T-helper 2 cell treated with Interferon-gamma antibody and Interleukin-4, amounts not matched to agents 5 μg/mL and 100 μg/mL, for 36 hours (primary cell): ENCODE measurements around the gene FIGNL1.

Experiments
- DNase-seq: peaks from one replicate; pipeline ENCODE4 v3.0.0; 2021; ENCODE audit warnings: low spot score
- H3K27ac Mint-ChIP-seq: one replicate; pipeline ENCODE4 v1.8.0; 2021; ENCODE audit warnings: mild to moderate bottlenecking, mixed read lengths
- H3K27me3 Mint-ChIP-seq: one replicate; pipeline ENCODE4 v1.8.0; 2021; ENCODE audit warnings: low read depth, mixed read lengths
- H3K36me3 Mint-ChIP-seq: one replicate; pipeline ENCODE4 v1.8.0; 2021; ENCODE audit warnings: low read depth, mixed read lengths
- H3K4me1 Mint-ChIP-seq: one replicate; pipeline ENCODE4 v1.8.0; 2021; ENCODE audit warnings: low read depth, mixed read lengths
- H3K4me3 Mint-ChIP-seq: one replicate; pipeline ENCODE4 v1.8.0; 2022; ENCODE audit warnings: mild to moderate bottlenecking, moderate library complexity, mixed read lengths
- H3K9me3 Mint-ChIP-seq: one replicate; pipeline ENCODE4 v1.8.0; 2021; ENCODE audit warnings: mixed read lengths

Gene FIGNL1

DNA sequence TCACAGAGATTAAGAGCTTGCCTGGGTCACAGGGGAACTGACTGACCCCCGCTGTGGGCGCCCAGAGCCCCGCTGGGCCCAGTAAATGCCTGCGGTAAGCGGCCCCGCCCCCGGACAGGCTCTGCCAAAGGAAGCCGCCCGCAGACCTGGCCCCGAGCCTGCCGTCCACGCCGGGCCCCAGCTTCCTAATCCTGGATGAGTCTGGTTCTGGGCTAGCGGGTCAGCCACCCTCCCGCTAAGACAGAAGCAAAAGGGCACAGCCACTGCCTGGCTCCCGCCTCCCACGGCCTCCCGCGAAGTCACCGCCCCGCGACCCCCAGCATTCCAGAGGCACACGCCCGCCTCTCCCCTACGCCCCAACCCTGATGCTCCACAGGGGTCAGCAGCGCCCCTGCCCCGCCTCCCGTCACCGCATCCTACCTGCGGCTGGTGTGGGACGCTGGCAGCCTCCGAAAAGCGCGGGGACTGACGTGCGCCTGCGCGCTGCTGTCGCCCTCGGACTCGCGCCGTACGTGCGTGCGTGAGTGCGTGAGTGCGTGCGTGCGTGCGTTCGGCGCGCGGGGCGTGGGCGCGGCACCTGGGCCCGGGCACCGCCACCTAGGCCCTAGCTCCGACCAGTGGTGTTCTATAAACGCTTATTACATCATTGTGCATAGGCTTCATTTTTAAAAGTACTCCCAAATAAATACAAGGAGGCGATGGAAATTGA lies at the start of gene FIGNL1:
Gene FIGNL1, minus strand, starts transcription at position 470 of the 709 bp plus-strand sequence. CDS start 3,063 bp downstream, outside the sequence.
- H3K36me3 Mint-ChIP-seq: peaks cover 26% of the 10 kb centered on the region
- DNase-seq: peak; percentile 88
- no peaks in the 10 kb centered on the region for H3K9me3 Mint-ChIP-seq
- peaks cover 40% of the 10 kb centered on the region for H3K4me1 Mint-ChIP-seq
- peak within 1 kb of the TSS; percentile 94 for H3K27ac Mint-ChIP-seq
- peak within 1 kb of the TSS; percentile 77 for H3K4me3 Mint-ChIP-seq
- H3K27me3 Mint-ChIP-seq: peaks cover 8% of the 10 kb centered on the region

GRCh38 chr7:50499092-50499491 lies 48.9 kb upstream of the FIGNL1 start:
- Mint-ChIP-seq H3K4me1 (peaks cover 10% of the 10 kb centered on the region), H3K9me3 (no peaks in the 10 kb centered on the region), H3K36me3 (no peaks in the 10 kb centered on the region), H3K4me3 (no peak overlapping the region), H3K27me3 (peaks cover 14% of the 10 kb centered on the region), H3K27ac (no peak overlapping the region)
- DNase-seq: no peak

DNA sequence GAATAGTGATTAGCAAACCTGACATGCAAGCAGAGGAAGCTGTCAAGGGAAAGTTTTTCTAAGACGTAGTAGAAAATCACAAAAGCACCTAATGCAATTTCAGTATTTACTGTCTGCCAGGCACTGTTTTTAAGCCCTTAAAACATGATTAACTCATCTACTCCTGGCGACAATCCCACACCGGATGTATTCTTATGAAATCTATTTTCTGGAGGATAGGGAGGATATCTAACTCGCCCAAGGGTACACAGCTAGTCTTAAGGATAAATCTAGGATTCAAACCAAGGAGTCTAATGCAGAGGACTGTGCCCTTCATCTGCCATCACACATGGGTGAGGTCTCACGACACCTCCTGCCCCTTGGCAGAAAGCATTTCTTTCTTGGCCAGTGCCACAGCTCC lies 47.8 kb upstream of the FIGNL1 start:
- H3K27me3 Mint-ChIP-seq: peaks cover 18% of the 10 kb centered on the region
- H3K4me1 Mint-ChIP-seq: peaks cover 18% of the 10 kb centered on the region
- no peak overlapping the region for H3K27ac Mint-ChIP-seq
- no peak for DNase-seq
- H3K9me3 Mint-ChIP-seq: no peaks in the 10 kb centered on the region
- no peak overlapping the region for H3K4me3 Mint-ChIP-seq
- no peaks in the 10 kb centered on the region for H3K36me3 Mint-ChIP-seq

GRCh38 chr7:50497068-50497642 lies 47.0 kb upstream of the FIGNL1 start:
- H3K4me1 Mint-ChIP-seq: peaks cover 18% of the 10 kb centered on the region
- H3K9me3 Mint-ChIP-seq: no peaks in the 10 kb centered on the region
- H3K36me3 Mint-ChIP-seq: no peaks in the 10 kb centered on the region
- peak overlapping the region; percentile 18 for H3K4me3 Mint-ChIP-seq
- DNase-seq: peak; percentile 19
- H3K27ac Mint-ChIP-seq: peak overlapping the region; percentile 21
- H3K27me3 Mint-ChIP-seq: peaks cover 19% of the 10 kb centered on the region

- DNase-seq: no peak
- Mint-ChIP-seq H3K9me3 (no peaks in the 10 kb centered on the region), H3K27ac (no peak overlapping the region), H3K4me1 (peaks cover 18% of the 10 kb centered on the region), H3K4me3 (no peak overlapping the region), H3K36me3 (no peaks in the 10 kb centered on the region), H3K27me3 (peaks cover 23% of the 10 kb centered on the region)
These were observed 46.4 kb upstream of the FIGNL1 start for GRCh38 chr7:50496569-50496968.

DNA sequence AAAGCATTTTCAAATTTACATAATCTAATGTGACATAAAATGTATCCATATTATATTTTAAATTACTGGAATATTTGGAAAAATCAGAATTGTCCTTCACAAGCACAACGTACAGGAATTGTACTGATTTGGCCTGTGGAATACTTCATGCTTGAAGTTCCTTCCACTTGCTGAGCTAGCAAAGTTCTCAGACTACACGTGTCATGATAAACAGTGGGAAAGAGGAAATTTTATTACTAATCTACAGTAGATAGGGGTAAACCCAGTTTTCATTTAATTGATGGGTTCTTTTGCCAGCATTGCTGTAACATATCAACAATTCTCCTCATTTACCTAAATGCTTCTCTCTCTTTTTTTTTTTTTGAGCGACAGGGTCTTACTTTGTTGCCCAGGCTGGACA lies 45.6 kb upstream of the FIGNL1 start:
- no peak for DNase-seq
- Mint-ChIP-seq H3K4me1 (peaks cover 18% of the 10 kb centered on the region), H3K9me3 (no peaks in the 10 kb centered on the region), H3K36me3 (no peaks in the 10 kb centered on the region), H3K4me3 (no peak overlapping the region), H3K27me3 (peaks cover 27% of the 10 kb centered on the region), H3K27ac (no peak overlapping the region)

DNA sequence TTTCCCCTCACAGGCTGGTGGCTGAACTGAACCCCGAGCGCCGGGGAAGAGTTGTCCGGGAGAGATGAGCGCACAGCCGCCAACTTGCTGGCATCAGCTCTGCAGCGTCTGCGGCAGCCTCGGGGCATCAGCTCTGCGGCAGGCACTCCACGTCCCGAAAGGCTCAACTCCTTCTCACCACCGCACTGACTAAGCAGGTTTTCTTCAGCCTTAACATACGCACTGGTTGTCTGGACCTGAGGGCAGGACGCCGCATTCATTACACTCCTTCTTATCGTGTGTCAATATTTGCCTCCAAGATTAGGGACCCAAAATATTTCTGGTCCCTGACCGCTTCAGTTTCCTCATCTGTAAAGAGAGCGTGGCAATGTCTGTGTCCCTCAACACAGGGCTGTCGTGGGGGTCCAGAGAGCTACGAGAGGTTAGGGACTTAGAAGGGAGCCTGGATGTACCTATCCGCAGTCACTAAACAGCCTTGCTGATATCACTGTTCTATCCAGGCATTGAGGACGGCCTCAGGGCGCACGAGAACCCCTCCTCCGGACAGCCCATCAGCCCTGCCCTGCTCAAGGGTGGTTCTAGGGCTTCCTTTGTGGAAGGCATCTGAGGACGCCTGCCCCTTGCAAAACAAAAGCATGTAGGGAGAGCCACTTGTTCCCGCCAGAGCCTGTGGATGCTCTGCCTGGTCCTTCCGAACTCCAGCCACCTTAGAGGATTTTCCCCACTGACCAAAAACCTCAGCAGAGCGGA lies 42.8 kb upstream of the FIGNL1 start:
- H3K27me3 Mint-ChIP-seq: peaks cover 24% of the 10 kb centered on the region
- no peak overlapping the region for H3K27ac Mint-ChIP-seq

GRCh38 chr7:50491943-50492342 lies 41.8 kb upstream of the FIGNL1 start:
- no peak for DNase-seq
- H3K4me1 Mint-ChIP-seq: peaks cover 12% of the 10 kb centered on the region
- H3K27me3 Mint-ChIP-seq: peaks cover 20% of the 10 kb centered on the region
- no peaks in the 10 kb centered on the region for H3K36me3 Mint-ChIP-seq
- H3K4me3 Mint-ChIP-seq: no peak overlapping the region
- no peak overlapping the region for H3K27ac Mint-ChIP-seq
- no peaks in the 10 kb centered on the region for H3K9me3 Mint-ChIP-seq

More for the DNA sequence above, 42.8 kb upstream of the FIGNL1 start:
- no peaks in the 10 kb centered on the region for H3K36me3 Mint-ChIP-seq
- DNase-seq: no peak
- peaks cover 18% of the 10 kb centered on the region for H3K4me1 Mint-ChIP-seq
- H3K4me3 Mint-ChIP-seq: no peak overlapping the region
- H3K9me3 Mint-ChIP-seq: no peaks in the 10 kb centered on the region

DNA sequence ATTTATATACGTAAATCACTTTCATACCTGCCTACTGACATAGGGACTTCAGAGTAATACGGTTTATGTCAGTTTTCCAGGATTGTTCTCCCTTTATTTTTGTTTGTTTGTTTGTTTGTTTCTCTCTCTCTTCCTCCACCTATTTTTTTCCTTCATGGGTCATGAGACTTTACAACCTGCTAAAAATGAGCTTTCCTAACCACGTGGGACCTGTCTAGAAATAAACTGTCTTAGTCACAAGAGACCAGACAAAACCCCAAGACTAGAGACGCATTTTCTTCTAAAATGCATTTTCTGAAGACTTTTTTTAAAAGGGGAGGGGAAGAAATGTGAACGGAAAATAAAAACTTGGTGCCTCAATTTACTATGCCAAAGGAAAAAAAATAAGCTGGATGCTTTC lies 41.1 kb upstream of the FIGNL1 start:
- DNase-seq: no peak
- H3K4me3 Mint-ChIP-seq: no peak overlapping the region
- H3K27me3 Mint-ChIP-seq: peaks cover 23% of the 10 kb centered on the region
- no peak overlapping the region for H3K27ac Mint-ChIP-seq
- H3K36me3 Mint-ChIP-seq: no peaks in the 10 kb centered on the region
- peaks cover 8% of the 10 kb centered on the region for H3K4me1 Mint-ChIP-seq
- H3K9me3 Mint-ChIP-seq: no peaks in the 10 kb centered on the region

DNA sequence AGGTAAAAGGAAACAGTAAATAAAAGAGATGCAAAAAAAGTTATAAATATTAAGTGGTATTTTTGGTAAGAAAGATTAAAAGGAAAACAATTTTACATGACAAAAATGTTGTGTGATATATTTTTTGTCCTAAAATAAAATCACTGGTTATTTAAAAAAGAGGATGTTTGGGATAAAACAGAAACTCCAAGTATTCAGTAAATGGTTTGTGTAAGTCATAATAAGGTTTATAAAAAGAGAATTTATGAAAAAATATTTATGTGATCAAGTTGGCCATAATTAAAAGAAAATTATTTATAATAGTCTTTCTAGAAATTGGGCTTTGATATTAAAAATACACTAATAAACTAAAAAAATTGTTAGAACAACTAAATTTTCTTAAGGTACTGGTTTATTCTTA lies 38.2 kb upstream of the FIGNL1 start:
- H3K4me1 Mint-ChIP-seq: peaks cover 2% of the 10 kb centered on the region
- H3K27me3 Mint-ChIP-seq: peaks cover 27% of the 10 kb centered on the region
- H3K9me3 Mint-ChIP-seq: no peaks in the 10 kb centered on the region
- H3K36me3 Mint-ChIP-seq: no peaks in the 10 kb centered on the region
- no peak for DNase-seq
- H3K4me3 Mint-ChIP-seq: no peak overlapping the region
- H3K27ac Mint-ChIP-seq: no peak overlapping the region

DNA sequence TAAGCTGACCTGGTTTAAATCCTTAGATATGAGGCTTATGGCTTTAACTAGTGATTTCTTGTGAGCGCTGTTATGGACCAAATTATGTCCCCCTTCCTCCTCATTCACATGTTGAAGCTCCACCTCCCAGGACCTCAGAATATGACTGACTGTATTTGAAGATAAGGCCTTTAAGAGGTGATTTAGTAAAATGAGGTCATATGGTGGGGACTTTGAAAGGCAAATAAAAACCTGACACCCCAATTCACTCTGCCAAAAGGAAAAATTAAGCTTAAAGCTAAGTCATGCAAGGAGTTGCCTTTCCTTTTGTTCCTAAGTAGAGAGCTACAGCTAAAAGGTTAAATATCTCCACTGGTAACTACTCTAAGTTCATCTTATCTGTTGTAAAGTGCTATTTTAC lies 36.4 kb upstream of the FIGNL1 start:
- no peaks in the 10 kb centered on the region for H3K9me3 Mint-ChIP-seq
- no peak for DNase-seq
- H3K27ac Mint-ChIP-seq: no peak overlapping the region
- no peaks in the 10 kb centered on the region for H3K36me3 Mint-ChIP-seq
- no peaks in the 10 kb centered on the region for H3K4me1 Mint-ChIP-seq
- peaks cover 17% of the 10 kb centered on the region for H3K27me3 Mint-ChIP-seq
- no peak overlapping the region for H3K4me3 Mint-ChIP-seq

DNA sequence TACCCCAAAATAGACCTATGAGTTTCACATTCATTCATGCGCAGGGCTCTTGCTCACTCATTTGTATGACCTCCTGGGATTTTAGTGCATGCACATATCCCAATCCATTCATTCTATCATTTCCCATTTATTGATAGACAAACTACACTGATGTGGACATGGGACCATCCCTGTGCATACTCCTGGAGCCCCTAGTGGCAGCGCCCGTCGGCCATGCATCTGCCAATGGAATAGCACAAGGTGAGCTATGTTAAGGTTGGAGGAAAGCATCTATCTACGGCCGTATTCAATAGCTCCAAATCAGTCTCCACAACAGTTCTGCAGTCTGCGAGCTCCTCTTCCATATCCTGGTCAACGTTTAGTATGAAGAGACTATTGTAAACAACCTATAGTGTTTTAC lies 31.7 kb upstream of the FIGNL1 start:
- Mint-ChIP-seq H3K27me3 (peaks cover 12% of the 10 kb centered on the region), H3K4me1 (no peaks in the 10 kb centered on the region)

DNA sequence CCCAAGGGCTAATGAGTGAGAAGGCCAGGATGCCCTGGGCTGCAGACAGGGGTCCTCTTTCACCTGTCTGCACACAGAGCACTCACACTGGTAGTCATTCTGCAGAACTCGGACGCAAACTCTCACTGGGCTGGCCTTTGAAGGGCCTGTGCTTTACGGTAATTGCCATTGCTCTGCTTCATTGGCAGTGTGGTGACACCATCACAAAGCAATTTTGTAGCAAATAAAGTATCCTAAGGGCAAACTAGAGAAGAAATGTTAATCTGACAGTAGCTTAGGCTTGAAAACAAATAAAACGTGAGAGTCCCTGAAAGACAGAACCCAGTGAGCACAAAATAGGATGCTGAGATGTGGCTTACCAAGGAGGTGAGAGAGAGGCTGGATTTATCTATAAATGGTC lies 30.6 kb upstream of the FIGNL1 start:
- H3K36me3 Mint-ChIP-seq: no peaks in the 10 kb centered on the region
- no peak overlapping the region for H3K27ac Mint-ChIP-seq
- no peak for DNase-seq
- H3K27me3 Mint-ChIP-seq: peaks cover 9% of the 10 kb centered on the region
- no peaks in the 10 kb centered on the region for H3K4me1 Mint-ChIP-seq
- no peaks in the 10 kb centered on the region for H3K9me3 Mint-ChIP-seq
- no peak overlapping the region for H3K4me3 Mint-ChIP-seq

More for the DNA sequence above, 31.7 kb upstream of the FIGNL1 start:
- Mint-ChIP-seq H3K9me3 (no peaks in the 10 kb centered on the region), H3K4me3 (no peak overlapping the region), H3K36me3 (no peaks in the 10 kb centered on the region), H3K27ac (no peak overlapping the region)
- DNase-seq: no peak

GRCh38 chr7:50479743-50480517 lies 29.8 kb upstream of the FIGNL1 start:
- H3K27ac Mint-ChIP-seq: no peak overlapping the region
- H3K9me3 Mint-ChIP-seq: no peaks in the 10 kb centered on the region
- H3K4me3 Mint-ChIP-seq: no peak overlapping the region
- peaks cover 6% of the 10 kb centered on the region for H3K27me3 Mint-ChIP-seq
- H3K4me1 Mint-ChIP-seq: peaks cover 1% of the 10 kb centered on the region
- DNase-seq: no peak
- no peaks in the 10 kb centered on the region for H3K36me3 Mint-ChIP-seq
